Left renal cortex interstitium (tissue), 4 donors: Measurements from ENCODE around the gene CENPM. TPM values are rescaled to one million over a fixed set of nuclear protein-coding genes. Genes with fewer than 3 reads are reported as not detected.

Source experiments
- DNase-seq, 4 donors: peaks; one replicate each; pipeline ENCODE4 v3.0.0-alpha.2; 2013; ENCODE audit warnings: low read depth in 4 of 4, low spot score in 2 of 4, missing footprints in 1 of 4
- polyA plus RNA-seq, 4 donors: library from polyadenylated mRNA; unstranded; fragments of 120-200 nt; gene quantifications; one replicate each; pipeline ENCODE4 v1.2.1, GENCODE V29; 2013; ENCODE audit not compliant: insufficient read length in 4 of 4

The CENPM gene
- polyA plus RNA-seq, 4 donors, result 11.0 to 21.0 (median 16.9) TPM

- DNase-seq, result no peak
Observed at GRCh38 chr22:41933411-41934177, 13.4 kb downstream of the CENPM start.

DNA sequence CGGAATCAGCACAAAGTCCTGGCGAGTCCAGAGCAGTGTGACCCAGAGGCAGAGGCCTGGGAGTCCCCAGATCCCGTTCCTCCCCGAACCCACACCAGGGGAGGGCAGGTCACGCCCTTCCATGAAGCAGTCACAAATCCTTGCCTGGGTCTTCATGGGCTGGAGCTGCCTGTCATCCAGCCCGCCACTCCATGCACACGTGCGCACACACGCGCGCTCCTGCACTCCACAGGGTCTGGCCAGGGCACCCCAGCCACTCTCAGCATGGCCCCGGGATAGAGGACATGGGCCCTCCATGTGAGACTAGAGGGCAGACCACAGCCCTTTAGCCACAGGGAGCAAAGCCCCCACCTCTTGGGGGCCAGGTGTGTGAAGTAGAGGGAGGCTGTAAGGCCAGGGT, 14.6 kb downstream of the CENPM start:
- DNase-seq, result no peak

DNA sequence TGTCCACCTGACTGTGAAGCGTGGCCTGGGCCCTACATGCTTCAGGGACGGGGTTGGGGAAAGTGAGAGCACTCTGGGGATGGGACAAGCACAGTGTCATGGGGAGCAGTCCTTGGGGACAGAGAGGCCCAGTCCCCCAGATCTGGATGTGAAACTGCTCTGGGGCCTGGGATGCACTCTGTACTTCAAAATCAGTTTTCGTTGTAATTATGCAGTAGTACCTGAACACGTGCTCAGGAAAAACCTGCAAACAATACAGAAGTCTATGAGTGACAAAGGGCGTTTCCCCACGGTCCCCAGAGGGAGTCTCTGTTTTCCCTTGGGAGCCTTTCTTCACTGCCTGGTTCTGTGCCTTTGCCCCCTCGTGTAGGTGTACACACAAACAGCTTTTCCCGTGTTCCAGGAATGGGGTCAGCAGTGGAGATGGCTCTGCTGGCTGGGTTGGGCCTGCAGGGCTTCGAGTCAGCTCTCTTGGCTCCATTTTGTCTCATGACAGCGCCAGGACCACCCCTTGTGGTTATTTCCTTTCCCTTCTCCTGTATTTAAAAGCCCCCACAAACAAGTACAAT, 15.2 kb downstream of the CENPM start:
- no peak for DNase-seq

DNA sequence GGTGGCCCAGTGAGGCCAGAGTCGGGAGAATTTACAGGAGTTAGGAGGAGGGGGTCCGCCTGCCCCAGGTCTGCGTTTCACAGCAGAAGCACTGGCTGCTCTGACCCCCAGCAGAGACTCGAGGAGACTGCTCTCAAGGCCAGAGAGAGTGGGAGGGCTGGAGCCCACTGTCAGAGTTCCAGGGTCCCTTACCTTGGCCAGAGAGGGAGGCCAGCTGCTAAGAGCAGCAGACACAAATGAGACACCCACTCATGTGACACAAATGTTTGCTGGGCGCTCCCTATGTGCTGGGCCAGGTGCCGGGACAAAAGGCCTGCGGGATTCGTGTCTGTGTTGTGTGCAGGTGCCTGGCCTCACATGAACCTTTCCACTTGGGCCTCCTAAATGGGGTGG, 17.5 kb downstream of the CENPM start:
- DNase-seq, result no peak

DNA sequence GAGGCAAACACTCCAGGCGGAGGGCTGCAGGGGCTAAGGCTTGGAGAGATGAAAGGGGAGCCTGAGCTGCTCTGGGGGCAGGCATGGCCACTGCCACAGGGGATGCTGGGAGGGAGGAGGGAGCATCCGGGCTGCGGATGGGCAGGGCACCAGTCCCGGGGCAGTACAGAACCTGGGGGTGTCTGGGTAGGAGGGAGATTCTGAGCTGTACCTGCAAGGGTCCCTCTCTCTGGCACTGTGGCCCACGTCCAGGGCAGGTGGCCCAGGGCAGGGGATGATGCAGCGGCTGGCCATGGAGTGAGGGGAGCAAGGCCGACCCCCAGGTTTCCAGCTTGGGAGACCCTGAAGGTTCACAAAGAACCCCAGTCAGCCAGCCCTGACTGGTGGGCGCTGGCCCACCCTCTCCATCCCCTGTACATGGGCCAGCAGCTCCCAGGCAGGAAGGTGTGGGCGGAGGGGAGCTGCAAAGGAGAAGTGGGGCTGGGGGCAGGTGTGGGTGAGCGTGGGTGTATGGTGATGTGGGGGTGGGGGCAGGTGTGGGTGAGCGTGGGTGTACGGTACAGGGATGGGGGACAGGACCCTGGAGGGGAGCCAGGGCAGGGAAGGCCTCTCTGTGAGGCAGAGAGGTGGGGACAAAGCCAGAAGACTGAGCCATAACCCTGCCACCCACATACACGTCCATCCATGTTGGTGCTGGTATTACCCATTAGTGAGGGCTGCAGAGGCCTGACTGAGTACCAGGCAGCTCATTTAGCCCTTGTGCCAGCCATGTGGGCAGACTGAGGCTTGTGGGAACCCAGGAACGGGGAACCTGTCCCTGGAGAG, 18.1 kb downstream of the CENPM start:
- no peak for DNase-seq

- no peak for DNase-seq
Observed at GRCh38 chr22:41927813-41928212, 19.1 kb downstream of the CENPM start.

DNA sequence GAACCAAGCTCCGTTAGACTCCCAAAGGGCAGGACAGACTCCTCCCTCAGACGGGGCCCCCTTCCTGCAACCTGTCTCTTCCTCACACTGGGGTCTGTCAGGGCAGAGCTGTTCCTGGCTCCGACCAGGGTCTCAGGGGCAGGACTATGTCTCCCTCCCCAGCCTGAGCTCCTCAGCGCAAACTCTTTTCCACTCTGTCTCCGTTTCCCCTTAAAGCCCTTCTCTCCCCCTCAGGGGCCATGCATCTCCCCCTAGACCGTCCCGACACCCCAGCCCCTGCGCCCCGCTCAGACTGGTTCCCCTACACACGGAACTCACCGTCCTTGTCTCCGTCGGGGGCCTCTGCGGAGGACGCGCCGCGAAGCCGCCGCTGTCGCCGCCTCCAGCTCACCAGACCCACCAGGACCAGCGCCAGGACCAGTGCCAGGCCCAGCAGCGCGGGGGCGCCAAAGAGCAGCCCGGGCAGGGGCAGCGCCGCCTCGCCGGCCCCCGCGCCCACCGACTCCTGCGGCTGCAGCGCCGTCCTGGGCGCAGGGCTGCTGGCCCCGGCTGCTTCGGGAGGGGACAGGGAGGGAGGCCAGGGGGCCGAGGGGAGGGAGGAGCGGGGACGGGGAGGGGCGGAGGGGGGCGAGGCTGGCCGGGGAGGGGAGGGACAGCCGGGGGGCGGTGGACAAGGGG, 21.0 kb downstream of the CENPM start:
- no peak for DNase-seq

GRCh38 chr22:41923595-41924276, 23.2 kb downstream of the CENPM start:
- DNase-seq, result no peak

DNA sequence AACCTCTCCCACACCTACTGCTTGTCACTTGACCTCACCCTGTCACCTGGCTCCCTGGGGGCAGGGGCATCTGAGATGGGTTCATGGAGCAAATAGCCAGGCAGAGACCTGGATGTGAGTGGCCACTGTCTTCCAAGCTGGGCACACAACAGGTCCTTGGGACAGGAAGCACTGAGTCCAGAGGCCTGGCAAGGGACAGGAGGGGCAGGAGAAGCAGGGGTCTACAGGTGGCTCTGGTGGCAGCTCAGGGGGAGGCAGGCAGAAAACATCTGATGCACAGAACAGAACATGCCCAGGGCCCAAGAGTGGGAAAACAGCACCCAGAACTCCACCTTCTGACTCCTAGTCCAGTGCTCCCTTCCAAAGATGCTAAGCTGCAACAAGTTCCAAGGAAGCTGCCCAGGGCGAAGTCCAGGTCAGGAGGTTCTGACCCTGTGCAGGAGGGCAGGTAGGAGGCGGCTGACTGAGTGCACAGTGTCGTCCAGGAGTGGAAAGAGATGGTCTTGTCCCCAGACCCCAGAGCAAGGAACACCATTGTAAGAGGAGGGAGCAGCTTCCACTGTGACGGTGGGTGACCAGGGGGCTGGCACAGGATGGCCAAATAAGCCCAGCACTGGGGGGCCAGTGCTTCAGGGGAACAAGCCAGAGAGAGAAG, 23.9 kb downstream of the CENPM start:
- no peak for DNase-seq

DNA sequence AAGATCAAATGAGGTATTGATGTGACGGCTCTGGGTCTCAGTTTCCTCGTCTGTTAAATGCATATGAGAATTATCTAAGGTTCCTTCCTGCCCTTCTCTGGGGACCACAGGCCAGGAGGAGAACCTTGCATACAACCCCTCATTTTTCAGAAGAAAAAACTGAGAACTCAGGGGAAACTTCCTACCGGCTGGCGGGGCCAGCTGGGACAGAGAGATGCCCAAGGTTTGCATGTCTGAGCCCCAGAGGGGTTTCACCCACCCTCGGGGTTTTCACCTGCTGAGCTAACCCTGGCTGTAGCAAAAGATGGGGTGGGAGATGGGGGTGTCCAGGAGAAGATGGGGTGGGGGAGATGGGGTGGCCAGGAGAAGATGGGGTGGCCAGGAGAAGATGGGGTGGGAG, 24.6 kb downstream of the CENPM start:
- no peak for DNase-seq

DNA sequence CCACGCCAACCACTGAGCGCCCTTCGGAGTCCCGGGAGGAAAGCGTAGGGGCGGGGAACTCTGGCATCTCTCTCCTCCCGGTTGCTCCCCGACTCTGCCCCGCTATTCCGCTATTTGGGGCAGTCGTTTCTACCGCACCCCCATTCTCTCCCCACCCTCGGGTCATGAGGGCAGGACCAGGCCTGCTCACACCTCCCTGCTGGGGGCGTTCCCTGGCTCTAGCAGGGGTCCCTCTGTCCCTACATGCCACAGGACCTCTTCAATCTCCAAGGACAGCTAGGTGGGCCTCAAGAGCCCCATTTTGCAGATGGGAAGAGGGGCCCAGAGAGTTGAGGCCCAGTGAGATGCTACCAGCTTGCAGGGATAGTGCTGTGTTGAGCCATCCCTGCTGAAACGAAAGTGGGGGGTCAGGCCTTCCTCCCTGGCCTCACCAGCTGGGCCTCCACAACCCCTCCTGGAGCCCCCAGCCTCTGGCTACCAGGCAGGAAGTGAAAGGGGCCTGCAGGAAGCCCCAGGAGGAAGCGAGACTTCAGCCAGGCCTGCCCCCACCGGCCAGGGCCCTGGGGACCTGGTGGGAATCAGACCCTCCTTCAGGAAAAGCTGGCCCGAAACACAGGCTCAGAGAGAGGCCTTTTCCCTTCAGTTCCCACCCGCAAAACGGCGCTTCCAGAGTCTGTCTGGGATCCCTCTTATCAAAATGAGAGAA, 26.5 kb downstream of the CENPM start:
- no peak for DNase-seq

DNA sequence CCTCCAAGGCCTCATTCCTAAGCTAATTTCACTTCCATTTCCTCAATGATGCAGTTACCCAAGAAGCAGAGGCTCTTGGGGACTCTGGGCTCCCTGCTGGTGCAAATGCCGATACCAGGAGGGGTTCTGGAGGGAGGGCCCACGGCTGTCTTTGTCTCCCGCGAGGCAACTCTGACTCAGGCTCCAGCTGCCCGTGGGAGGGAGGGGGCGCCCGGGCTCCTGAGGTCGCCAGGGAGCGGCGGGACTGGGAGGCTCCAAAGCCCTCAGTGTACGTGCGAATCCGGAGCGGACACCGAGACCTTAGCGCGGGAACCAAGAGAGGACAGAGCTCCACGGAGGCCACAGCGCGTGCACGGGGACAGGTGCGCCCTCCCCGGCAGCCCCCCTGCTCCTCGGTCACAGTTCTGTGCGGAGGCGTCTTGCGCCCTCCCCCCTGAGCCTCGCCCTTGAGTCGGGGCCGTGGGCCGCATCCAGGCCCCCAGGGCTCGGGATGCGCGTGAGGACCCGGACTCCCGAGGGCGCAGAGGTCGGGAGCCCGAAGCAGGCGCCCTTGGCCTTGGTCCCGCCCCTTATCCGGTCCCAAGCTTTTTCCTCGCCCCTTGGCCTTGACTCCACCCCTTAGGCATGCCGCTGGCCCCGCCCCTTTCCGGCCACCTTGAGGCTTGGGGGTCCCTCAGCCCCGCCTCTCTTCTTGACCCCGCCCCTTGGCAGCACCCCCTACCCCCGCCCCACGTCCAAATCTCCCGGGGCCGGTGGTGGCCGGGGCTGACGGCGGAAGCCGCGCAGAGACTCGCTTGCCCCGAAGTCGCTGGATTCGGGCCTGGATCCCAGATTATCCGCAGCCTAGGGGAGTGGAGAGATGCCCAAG, 27.4 kb downstream of the CENPM start:
- DNase-seq, result no peak

DNA sequence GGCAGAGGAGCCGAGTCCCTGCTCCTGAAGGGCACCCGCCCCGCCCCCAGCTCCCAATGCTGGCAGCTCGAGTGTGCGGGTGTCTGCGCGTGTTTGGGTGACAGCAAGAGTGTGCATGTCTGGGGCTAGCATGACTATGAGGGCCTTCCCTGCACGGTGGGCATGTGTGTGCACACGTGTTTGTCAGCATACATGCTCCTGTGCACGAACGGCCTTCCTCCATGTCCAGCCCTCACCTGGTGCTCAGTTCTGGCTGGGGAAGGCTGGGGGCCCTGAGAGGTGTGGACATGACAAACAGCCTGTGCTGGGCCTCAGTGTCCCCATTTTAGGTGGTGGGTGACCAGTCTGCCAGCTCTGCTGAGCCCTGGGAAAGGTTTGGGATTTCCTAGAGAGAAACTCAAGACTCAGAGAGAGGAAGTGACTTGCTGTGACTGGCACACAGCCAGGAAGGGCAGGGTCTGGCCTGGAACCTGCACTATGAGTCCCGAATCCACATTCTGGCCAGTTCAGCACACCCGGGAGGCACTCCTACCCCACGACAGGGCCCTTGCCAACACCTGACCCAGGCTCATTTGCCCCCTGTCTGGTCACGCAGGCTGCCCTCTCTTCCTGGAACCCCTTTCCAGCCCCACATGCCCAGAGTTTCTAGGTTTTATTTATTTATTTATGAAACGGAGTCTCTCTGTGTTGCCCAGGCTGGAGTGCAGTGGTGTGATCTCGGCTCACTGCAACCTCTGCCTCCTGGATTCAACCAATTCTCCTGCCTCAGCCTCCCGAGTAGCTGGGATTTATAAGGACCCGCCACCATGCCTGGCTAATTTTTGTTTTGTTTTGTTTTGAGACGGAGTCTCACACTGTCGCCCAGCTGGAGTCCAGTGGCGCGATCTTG, 28.8 kb downstream of the CENPM start:
- peak in 1 of 4 donors; percentile 59 for DNase-seq

- DNase-seq, result no peak
Observed at GRCh38 chr22:41917375-41917902, 29.5 kb downstream of the CENPM start.

DNA sequence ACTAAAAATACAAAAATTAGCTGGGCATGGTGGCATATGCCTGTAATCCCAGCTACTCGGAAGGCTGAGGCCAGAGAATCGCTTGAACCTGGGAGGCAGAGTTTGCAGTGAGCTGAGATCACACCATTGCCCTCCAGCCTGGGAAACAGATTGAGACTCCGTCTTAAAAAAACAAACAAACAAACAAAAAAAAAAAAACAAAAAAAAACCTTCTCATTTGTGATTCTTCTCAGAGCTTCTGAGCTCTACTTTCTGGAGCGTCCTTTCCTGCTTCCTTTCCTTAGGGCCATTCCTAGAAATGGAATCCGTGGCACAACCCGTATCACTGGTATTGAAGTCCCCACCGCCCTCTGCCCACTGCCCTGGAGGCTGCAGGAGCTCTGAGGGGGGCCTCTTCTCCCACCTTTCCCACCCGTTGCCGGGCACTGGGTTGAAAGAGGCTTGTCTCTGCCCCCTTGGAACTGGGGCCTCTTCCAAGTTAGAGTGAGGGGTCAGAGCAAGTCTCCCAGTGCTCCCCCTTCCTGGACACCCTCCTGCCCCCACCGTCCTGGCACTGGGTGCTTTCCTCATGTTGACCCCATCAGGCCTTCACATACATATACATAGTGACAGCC, 30.1 kb downstream of the CENPM start:
- DNase-seq, result no peak

DNA sequence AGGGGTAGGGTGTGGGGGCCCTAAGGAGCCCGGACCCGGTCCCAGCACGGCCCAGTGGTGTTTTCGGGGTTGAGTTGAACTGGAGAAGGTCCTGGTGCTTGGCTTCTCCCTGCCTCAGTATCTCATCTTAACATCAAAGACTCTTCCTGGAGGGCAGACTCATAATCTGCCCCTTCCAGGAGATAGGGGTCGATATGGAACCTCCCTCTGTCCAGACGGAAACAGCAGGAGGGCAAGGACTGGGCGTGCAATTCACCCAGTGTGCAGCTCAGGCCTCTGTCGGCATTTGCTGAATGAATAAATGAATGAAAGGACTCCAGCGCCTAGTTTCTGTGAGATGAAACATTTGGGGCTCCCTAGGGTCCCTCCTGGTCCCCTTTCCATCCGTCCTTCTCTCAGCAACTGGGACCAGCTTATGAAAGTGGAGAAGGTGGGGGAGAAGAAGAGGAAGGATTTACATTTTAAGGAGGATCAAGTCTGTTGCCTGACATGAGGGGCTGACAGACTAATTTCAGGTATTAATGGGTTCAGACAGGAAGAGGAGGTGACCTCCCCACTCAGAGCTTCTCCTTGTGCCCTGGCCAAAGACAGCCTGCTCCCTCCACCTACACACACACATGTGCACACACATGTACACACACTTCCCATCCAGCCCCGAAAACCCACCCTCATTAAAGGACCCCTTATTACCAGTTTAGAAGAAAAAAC, 31.0 kb downstream of the CENPM start:
- no peak for DNase-seq
